Measurements from ENCODE around the gene GAB2. TPM values are rescaled to one million over a fixed set of nuclear protein-coding genes. Genes with fewer than 3 reads are reported as not detected.
"Not testable (repeated sequence)": the region's sequence is repeated elsewhere in the genome, so short reads cannot be mapped to it uniquely, and the experiment has no call there.

The GAB2 gene
- total RNA-seq, 2 experiments from 2014 or later, result 23.8 to 29.9 TPM

DNA sequence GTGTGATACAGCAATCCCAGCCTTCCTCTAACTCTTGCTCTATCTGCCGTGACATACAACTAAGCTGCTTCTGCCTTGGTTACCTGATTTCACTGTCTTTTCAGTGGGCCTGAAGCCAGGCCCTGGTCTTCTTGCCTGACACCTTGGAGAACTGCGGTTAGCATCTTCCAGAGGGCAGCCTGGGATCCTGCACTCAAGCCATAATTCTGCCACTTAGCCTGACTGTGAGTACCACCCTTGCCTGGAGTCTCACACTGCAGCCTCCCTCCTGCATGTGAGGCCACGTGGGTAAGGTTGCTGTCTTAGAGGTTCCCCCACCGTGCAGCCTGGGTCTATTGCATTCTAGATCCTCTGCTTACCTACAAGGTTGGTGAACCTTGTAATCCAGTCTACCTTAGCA is 193.1 kb downstream of the GAB2 start:
- Mint-ChIP-seq H3K9me3 (ENCODE audit: low read depth) (no peaks in the 10 kb centered on the region), H3K4me3 (no peak overlapping the region), H3K4me1 (peaks cover 27% of the 10 kb centered on the region), H3K27me3 (no peaks in the 10 kb centered on the region), H3K27ac (no peak overlapping the region), H3K36me3 (peaks cover 21% of the 10 kb centered on the region)
- ATAC-seq (no peak), DNase-seq (no peak)
- CTCF ChIA-PET, result interaction anchor here (1.1 kb wide), 1 partner anchor 22 kb away, joined by 3 read pairs; no protein-coding TSS in a partner anchor

DNA sequence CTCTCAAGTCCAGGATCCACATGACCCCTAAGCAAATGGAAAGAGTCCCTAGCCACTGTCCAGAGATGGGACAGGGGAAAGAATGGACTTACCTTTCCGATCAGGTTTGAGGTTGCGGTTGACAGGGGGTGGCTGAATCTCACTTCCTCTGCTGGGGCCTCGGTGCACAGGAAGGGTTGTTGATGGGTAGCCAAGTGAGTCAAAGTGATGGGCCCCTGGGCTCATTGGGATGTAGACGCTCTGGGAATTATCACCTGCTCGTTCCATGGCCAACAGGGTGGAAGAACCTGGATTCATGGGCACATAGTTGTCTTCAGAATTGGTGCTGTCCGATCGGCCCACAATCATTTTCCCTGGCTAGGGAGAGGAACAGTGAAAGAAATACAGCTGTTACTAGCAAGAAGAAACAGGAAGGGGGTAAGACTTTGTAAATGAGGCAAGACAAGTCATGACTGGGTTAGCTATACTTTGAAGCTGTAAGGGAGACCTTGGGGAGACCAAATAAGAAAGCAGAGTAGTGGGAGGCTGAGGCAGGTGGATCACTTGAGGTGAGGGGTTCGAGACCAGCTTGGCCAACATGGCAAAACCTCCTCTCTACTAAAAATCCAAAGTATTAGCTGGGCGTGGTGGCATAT is 194.2 kb downstream of the GAB2 start:
- ATAC-seq (no peak), DNase-seq (no peak)
- H3K36me3 Mint-ChIP-seq, result peaks cover 24% of the 10 kb centered on the region
- CTCF ChIA-PET, result interaction anchor here (1.1 kb wide), 1 partner anchor 21 kb away, joined by 3 read pairs; no protein-coding TSS in a partner anchor
- peaks cover 19% of the 10 kb centered on the region for H3K4me1 Mint-ChIP-seq
- H3K4me3 Mint-ChIP-seq, result no peak overlapping the region
- no peaks in the 10 kb centered on the region for H3K9me3 Mint-ChIP-seq (ENCODE audit: low read depth)
- H3K27me3 Mint-ChIP-seq, result no peaks in the 10 kb centered on the region
- no peak overlapping the region for H3K27ac Mint-ChIP-seq

GRCh38 chr11:78222726-78223125 is 194.9 kb downstream of the GAB2 start:
- DNase-seq; ATAC-seq; H3K9me3 Mint-ChIP-seq (ENCODE audit: low read depth); H3K4me3 Mint-ChIP-seq; CTCF ChIA-PET; H3K27me3 Mint-ChIP-seq; H3K27ac Mint-ChIP-seq: not testable (repeated sequence)
- H3K36me3 Mint-ChIP-seq, result peaks cover 27% of the 10 kb centered on the region
- peaks cover 15% of the 10 kb centered on the region for H3K4me1 Mint-ChIP-seq

DNA sequence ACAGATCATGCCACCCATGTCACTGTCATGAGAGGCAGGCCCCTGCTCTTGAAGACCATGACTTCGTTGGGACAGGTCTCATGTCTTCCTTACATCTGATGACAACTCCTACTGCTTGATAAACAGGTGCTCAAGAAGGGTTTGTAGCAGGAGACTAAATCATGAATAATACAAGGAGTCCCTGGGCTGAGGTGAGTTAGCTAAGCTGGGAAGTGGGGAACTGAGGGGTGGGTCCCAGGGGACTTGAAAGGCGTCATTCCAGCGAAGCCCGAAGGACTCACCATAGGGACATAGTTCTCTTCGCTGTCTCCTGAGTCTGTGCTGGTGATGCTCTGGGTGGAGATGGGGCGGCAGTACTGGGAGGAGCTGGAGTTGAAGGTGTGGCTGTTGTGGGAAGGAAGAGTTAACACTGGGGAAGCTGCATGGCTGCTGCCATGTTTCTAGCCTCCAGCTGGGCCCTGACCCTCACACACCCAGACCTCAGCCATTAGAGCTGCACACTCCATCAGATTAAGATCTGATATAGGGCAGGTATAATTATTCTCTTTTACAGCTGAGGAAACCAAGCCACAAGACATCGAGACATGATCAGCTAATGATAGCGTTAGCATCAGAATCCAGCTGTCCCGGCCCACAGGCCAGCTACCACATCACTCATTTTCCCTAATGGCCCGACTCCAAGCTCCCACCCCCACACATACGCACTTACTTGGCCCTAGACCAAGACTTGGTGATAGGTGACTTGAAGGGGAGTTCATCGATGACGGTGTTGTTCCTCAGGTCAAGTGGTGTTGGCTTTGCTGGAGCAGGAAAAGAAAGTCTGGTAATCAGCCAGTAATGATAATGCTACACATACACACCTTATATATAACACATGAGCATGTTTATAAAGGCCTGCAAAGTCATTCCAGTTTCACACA is 196.0 kb downstream of the GAB2 start:
- no peak overlapping the region for H3K27ac Mint-ChIP-seq
- peaks cover 12% of the 10 kb centered on the region for H3K4me1 Mint-ChIP-seq
- H3K27me3 Mint-ChIP-seq, result no peaks in the 10 kb centered on the region
- no peak overlapping the region for H3K4me3 Mint-ChIP-seq
- DNase-seq (no peak), ATAC-seq (no peak)
- H3K36me3 Mint-ChIP-seq, result peaks cover 35% of the 10 kb centered on the region
- CTCF ChIA-PET, result interaction anchor here (1.3 to 1.8 kb wide), 2 partner anchors 343 to 345 kb away, joined by 3 read pairs; no protein-coding TSS in a partner anchor
- H3K9me3 Mint-ChIP-seq (ENCODE audit: low read depth), result no peaks in the 10 kb centered on the region

DNA sequence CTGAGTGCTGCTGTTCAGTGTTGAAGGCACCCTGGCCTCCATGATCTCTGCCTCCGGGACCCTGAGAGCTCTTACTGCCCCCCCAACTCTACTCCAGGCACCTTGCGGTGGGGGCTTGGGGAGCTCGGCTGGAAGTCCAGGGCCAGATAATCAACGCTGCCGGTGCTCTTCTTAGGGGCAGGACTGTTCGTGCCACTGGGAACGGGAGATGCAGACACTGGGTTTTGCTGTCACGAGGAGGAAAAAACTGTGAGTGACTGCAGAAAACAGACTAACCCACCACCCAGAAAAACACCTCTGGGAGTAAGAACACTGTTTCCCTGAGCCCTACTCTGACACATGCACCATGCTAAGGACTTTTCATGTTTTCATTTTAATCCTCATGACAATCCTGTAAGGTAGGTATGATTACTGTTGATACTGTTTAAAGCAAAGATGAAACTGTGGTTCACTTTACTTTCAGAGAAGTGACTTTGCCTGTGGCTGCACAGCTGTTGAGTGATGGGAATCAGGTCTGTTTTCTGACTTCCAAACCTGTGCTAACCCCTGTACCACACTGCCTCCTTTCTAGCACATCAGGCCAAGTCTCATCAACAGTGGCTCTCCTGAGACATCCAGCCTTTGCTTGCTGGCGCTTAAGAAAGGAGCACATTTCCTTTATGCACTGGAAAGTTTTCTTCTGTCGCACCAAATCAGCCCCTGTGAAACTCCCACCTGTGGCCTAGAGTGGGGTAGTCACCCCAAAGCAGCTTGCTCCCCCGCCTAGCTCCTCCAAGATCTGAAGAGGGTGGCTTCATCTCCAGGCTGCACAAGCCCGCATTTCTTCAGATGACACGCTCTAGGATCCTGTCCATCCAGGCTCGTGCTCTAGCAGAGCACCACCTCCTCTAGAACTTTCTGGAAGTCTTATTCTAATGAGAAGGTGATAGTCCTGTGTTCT is 197.1 kb downstream of the GAB2 start:
- CTCF ChIA-PET, result interaction anchor here (1.8 kb wide), 1 partner anchor 346 kb away, joined by 3 read pairs; no protein-coding TSS in a partner anchor
- H3K36me3 Mint-ChIP-seq, result peaks cover 35% of the 10 kb centered on the region
- no peak overlapping the region for H3K4me3 Mint-ChIP-seq
- no peaks in the 10 kb centered on the region for H3K27me3 Mint-ChIP-seq
- no peak overlapping the region for H3K27ac Mint-ChIP-seq
- H3K9me3 Mint-ChIP-seq (ENCODE audit: low read depth), result no peaks in the 10 kb centered on the region
- ATAC-seq, result no peak
- H3K4me1 Mint-ChIP-seq, result peaks cover 11% of the 10 kb centered on the region
- DNase-seq, result no peak

GRCh38 chr11:78219493-78220217 is 198.0 kb downstream of the GAB2 start:
- CTCF ChIA-PET, result interaction anchor here (1.3 kb wide), 1 partner anchor 345 kb away, joined by 4 read pairs; no protein-coding TSS in a partner anchor
- no peaks in the 10 kb centered on the region for H3K9me3 Mint-ChIP-seq (ENCODE audit: low read depth)
- peaks cover 28% of the 10 kb centered on the region for H3K36me3 Mint-ChIP-seq
- ATAC-seq (no peak), DNase-seq (no peak)
- no peak overlapping the region for H3K4me3 Mint-ChIP-seq
- H3K4me1 Mint-ChIP-seq, result peaks cover 7% of the 10 kb centered on the region
- no peaks in the 10 kb centered on the region for H3K27me3 Mint-ChIP-seq
- no peak overlapping the region for H3K27ac Mint-ChIP-seq

GRCh38 chr11:78218707-78219492 is 198.7 kb downstream of the GAB2 start:
- no peak overlapping the region for H3K4me3 Mint-ChIP-seq
- ATAC-seq, result no peak
- H3K27ac Mint-ChIP-seq, result no peak overlapping the region
- H3K36me3 Mint-ChIP-seq, result peaks cover 25% of the 10 kb centered on the region
- CTCF ChIA-PET, result interaction anchor here (1.3 kb wide), 1 partner anchor 345 kb away, joined by 4 read pairs; no protein-coding TSS in a partner anchor
- peaks cover 7% of the 10 kb centered on the region for H3K4me1 Mint-ChIP-seq
- H3K27me3 Mint-ChIP-seq, result no peaks in the 10 kb centered on the region
- no peaks in the 10 kb centered on the region for H3K9me3 Mint-ChIP-seq (ENCODE audit: low read depth)
- no peak for DNase-seq

DNA sequence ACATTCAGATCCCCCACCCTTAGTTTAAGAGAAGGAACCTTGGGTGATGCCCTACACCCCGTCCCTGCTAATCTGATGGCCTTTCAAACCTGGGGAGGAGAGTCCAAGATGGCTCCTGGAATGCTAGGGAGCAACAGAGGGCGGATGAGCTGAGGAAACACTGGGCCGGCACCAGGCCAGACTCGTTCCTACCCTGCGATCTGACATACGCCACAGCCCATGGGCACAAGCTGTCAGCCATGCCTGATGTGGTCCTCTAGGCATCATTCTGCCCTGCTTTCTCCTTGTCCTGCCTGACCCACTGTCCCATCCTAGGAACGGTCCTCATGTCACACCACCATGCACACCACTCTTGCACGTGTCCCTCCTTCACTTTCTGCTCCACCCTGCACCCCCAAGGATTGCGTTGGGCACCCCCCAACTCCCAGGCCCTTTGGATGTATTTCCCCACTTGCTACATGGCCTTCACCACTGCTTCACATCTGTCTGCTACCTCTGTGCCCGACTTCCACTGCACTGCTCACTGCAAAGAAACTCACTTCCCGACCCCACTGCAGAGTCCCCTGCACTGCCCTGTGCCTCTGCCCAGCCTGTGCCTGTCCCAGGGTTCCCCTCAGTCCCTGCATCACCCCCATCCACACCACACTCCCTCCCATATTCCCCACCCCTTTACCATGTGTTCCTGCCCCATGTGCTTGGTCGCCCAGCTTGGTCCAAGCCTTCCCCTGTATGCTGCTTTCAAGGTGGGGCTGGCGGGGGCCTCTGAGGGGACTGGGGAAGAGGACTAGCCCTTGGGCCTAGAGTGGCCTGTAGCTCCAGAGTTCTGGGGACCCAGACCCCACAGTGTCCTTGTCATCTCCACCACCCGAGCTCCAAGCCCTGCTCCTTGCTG is 199.7 kb downstream of the GAB2 start:
- peaks cover 5% of the 10 kb centered on the region for H3K4me1 Mint-ChIP-seq
- H3K9me3 Mint-ChIP-seq (ENCODE audit: low read depth), result no peaks in the 10 kb centered on the region
- DNase-seq (peak; percentile 31), ATAC-seq (peak; percentile 30)
- no peaks in the 10 kb centered on the region for H3K27me3 Mint-ChIP-seq
- peaks cover 22% of the 10 kb centered on the region for H3K36me3 Mint-ChIP-seq
- CTCF ChIA-PET, result interaction anchor here (0.6 to 1.3 kb wide), 2 partner anchors 10 to 346 kb away, joined by 3 to 4 read pairs; no protein-coding TSS in a partner anchor
- no peak overlapping the region for H3K27ac Mint-ChIP-seq
- no peak overlapping the region for H3K4me3 Mint-ChIP-seq

- DNase-seq, result no peak
- CTCF ChIA-PET, result interaction anchor here (1.7 kb wide), 1 partner anchor 348 kb away, joined by 4 read pairs; no protein-coding TSS in a partner anchor
- Mint-ChIP-seq H3K27ac (peak overlapping the region; percentile 13), H3K36me3 (peaks cover 29% of the 10 kb centered on the region), H3K27me3 (no peaks in the 10 kb centered on the region), H3K4me1 (peaks cover 5% of the 10 kb centered on the region), H3K9me3 (ENCODE audit: low read depth) (no peaks in the 10 kb centered on the region), H3K4me3 (no peak overlapping the region)
- no peak for ATAC-seq
Measured at GRCh38 chr11:78216571-78217287, 200.9 kb downstream of the GAB2 start.

GRCh38 chr11:78216021-78216420 is 201.6 kb downstream of the GAB2 start:
- Mint-ChIP-seq H3K4me1 (peaks cover 5% of the 10 kb centered on the region), H3K4me3 (no peak overlapping the region), H3K36me3 (peaks cover 30% of the 10 kb centered on the region), H3K9me3 (ENCODE audit: low read depth) (no peaks in the 10 kb centered on the region), H3K27me3 (no peaks in the 10 kb centered on the region), H3K27ac (no peak overlapping the region)
- CTCF ChIA-PET, result interaction anchor here (1.7 kb wide), 1 partner anchor 348 kb away, joined by 4 read pairs; no protein-coding TSS in a partner anchor
- ATAC-seq (no peak), DNase-seq (no peak)
